ENCODE measurements around the gene MMADHC.

DNA sequence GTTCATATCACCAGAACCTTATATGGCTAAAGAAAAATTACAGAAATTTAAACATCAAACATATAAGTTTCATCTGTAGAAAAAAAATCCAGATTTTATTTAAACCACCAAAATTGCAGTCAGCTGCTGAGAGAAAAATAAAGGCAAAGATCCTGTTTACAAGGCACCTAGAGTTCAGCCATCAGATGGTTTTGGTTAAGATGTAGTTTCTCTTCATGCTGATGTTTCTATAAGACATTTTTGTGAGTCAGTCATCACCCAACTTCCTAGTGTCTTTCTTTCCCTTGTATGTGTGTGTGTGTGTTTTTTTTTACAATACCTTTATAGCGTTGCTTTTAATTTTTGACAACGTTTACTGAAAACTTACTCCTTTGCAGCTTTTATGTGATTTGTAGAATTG lies 26.1 kb upstream of the MMADHC start:
- TF ChIP-seq TEAD4 (IDR thresholded peaks at IDR 0.05) (no peak), EP300 (IDR thresholded peaks at IDR 0.05; ENCODE audit: borderline replicate concordance) (no peak), FOXM1 (IDR thresholded peaks at IDR 0.05; ENCODE audit: borderline replicate concordance, low read depth) (no peak), RAD21 (IDR thresholded peaks at IDR 0.05; ENCODE audit: low read depth) (no peak), CREB1 (IDR thresholded peaks at IDR 0.05; ENCODE audit: low read depth) (no peak), YY1 (IDR thresholded peaks at IDR 0.05; ENCODE audit: low read depth) (no peak), NFIC (IDR thresholded peaks at IDR 0.05) (no peak)

Data from Ishikawa (cell line).